ENCODE measurements around the gene DLGAP1. TPM values are rescaled to one million over a fixed set of nuclear protein-coding genes. Genes with fewer than 3 reads are reported as not detected.

DLGAP1 gene
- total and polyA plus RNA-seq, 2 of the 4 experiments (the other 2 are of a cell fraction) = under 0.01 to 0.09 TPM

- peaks cover 17% of the 10 kb centered on the region for H3K9me1 ChIP-seq (ENCODE audit: insufficient read depth, low read length)
- H3K56ac ChIP-seq (ENCODE audit: extremely low read depth, insufficient read depth, low read length) = peak overlapping the region; percentile 98
- H4K91ac ChIP-seq (ENCODE audit: insufficient read depth, low read depth, low read length) = peak overlapping the region; percentile 98
- peak overlapping the region; percentile 98 for H3K14ac ChIP-seq (replicated peaks; ENCODE audit: low read depth, low read length)
- peak overlapping the region; percentile 94 for H2AK5ac ChIP-seq (ENCODE audit: low read depth, low read length)
- peak overlapping the region; percentile 96 for H3K27ac ChIP-seq (ENCODE audit: insufficient read depth, low read length)
- H3K9me3 ChIP-seq (ENCODE audit: control insufficient read depth, insufficient read depth, low read length) = no peaks in the 10 kb centered on the region
- H2BK5ac ChIP-seq (ENCODE audit: low read depth, low read length, poor library complexity, severe bottlenecking) = peak overlapping the region; percentile 98
- POLR2A ChIA-PET (ENCODE audit: unreplicated experiment) = interaction anchor here (0.5 to 3.2 kb wide), 10 partner anchors 9 to 158 kb away, joined by 3 to 26 read pairs (median 3); no protein-coding TSS in a partner anchor
- peak overlapping the region; percentile 57 for H3K4me3 ChIP-seq (ENCODE audit: insufficient read depth, low read depth, low read length)
- intact Hi-C loops (cut with micrococcal nuclease) (loop anchor here (1.0 to 5.0 kb wide), 8 partner anchors 9 to 313 kb away; no protein-coding TSS in a partner anchor), dilution Hi-C loops (cut with HindIII; ENCODE audit: low sequenced_read_pairs, unreplicated experiment) (no loop called here), in situ Hi-C loops (cut with MboI; ENCODE audit: low sequenced_read_pairs) (loop anchor here (10.0 kb wide), 1 partner anchor 71 kb away; no protein-coding TSS in a partner anchor)
- H4K5ac ChIP-seq (ENCODE audit: low read depth, low read length) = peak overlapping the region; percentile 95
- CTCF ChIA-PET = interaction anchor here (0.6 to 3.8 kb wide), 24 partner anchors 8 to 315 kb away, joined by 3 to 33 read pairs (median 4); no protein-coding TSS in a partner anchor
- H4K8ac ChIP-seq (ENCODE audit: low read depth in 2 of 2, low read length in 2 of 2) = peak overlapping the region; percentile 86 to 95
- peak overlapping the region; percentile 93 for H3K4me2 ChIP-seq (ENCODE audit: low read depth, low read length)
- H3K23ac ChIP-seq (ENCODE audit: low read depth, low read length) = peak overlapping the region; percentile 98
- H4K20me1 ChIP-seq (ENCODE audit: insufficient read depth, low read length) = no peaks in the 10 kb centered on the region
- peak overlapping the region; percentile 97 for H2BK120ac ChIP-seq (ENCODE audit: low read depth, low read length)
- peak overlapping the region; percentile 99 for H3K18ac ChIP-seq (ENCODE audit: low read depth, low read length)
- peak overlapping the region; percentile 94 for H2AK9ac ChIP-seq (replicated peaks; ENCODE audit: low read depth, low read length, poor library complexity)
- H3K4me1 ChIP-seq (ENCODE audit: control insufficient read depth, insufficient read depth, low read length) = peaks cover 29% of the 10 kb centered on the region
- WGBS, 2 experiments (ENCODE audit: extremely low coverage in 2 of 2, insufficient read length in 1 of 2) = 0% methylated on average over 3 of the region's 17 CpGs; no CpG with 5 or more reads in 1 of the 2 experiments
- H2AFZ ChIP-seq (replicated peaks; ENCODE audit: low read length, poor library complexity) = peak overlapping the region; percentile 89
- peak overlapping the region; percentile 97 for H3K4ac ChIP-seq (ENCODE audit: low read depth, low read length)
- peaks cover 8 to 59% of the 10 kb centered on the region in 2 experiments for H3K79me1 ChIP-seq (ENCODE audit: low read depth in 1 of 2, low read length in 2 of 2)
- TF ChIP-seq BHLHE40 (IDR thresholded peaks at IDR 0.05; ENCODE audit: low read depth, low read length) (0 out of 2 replicates have a peak, but pooled peaks have one; percentile 39), USF2 (IDR thresholded peaks at IDR 0.05; ENCODE audit: low read depth, low read length) (no peak), CTCF (conservative IDR thresholded peaks at IDR 0.05; ENCODE audit: low read depth, low read length) (peak; percentile 83), RCOR1 (IDR thresholded peaks at IDR 0.05; ENCODE audit: insufficient replicate concordance, low read length) (no peak), CHD1 (IDR thresholded peaks at IDR 0.05; ENCODE audit: low read depth, low read length) (peak; percentile 50; the same call in 1 of the 2 replicates), POLR2A (IDR thresholded peaks at IDR 0.05; ENCODE audit: low read depth, low read length) (peak; percentile 90), RFX5 (IDR thresholded peaks at IDR 0.05; ENCODE audit: low read depth, low read length) (no peak), CEBPB (IDR thresholded peaks at IDR 0.05; ENCODE audit: low read depth, low read length) (peak; percentile 34; the same call in 1 of the 2 replicates), RAD21 (IDR thresholded peaks at IDR 0.05; ENCODE audit: low read length) (peak; percentile 65), ELK1 (IDR thresholded peaks at IDR 0.05; ENCODE audit: borderline replicate concordance, low read depth, low read length) (no peak), MAZ (IDR thresholded peaks at IDR 0.05; ENCODE audit: borderline replicate concordance, low read depth, low read length) (no peak; the same call in 1 of the 2 replicates), SMC3 (IDR thresholded peaks at IDR 0.05; ENCODE audit: low read depth, low read length) (peak; percentile 54)
- H3K27me3 ChIP-seq (ENCODE audit: control insufficient read depth, insufficient read depth, low read length) = no peaks in the 10 kb centered on the region
- ATAC-seq (ENCODE audit: low read depth) (peak; percentile 79), DNase-seq (peak; percentile 98)
- H3K36me3 ChIP-seq (ENCODE audit: control insufficient read depth, insufficient read depth, low read length) = peaks cover 6% of the 10 kb centered on the region; the same call in 1 of the 2 replicates
- peak overlapping the region; percentile 92; the same call in 2 of the 3 replicates for H2BK15ac ChIP-seq (ENCODE audit: low read depth, low read length)
- BruUV-seq (replicated peaks) = no TSS peak
- H3K9ac ChIP-seq (ENCODE audit: low read depth, low read length) = peak overlapping the region; percentile 97
- peak overlapping the region; percentile 96 for H2BK20ac ChIP-seq (ENCODE audit: low read depth, low read length)
Observed at GRCh38 chr18:3593904-3594759, 861.0 kb downstream of the DLGAP1 start.
